Transverse colon (tissue), 4 donors: Measurements from ENCODE around the gene PTPRE. TPM values are rescaled to one million over a fixed set of nuclear protein-coding genes. Genes with fewer than 3 reads are reported as not detected.

Experiments used
- DNase-seq: peaks from one replicate; pipeline ENCODE4 v3.0.0-alpha.2; 2019
- H3K27ac ChIP-seq, 4 donors: fragments of 200-600 bp; sonication (generic); 2 replicates each; pipeline ENCODE4 v1.5.1; 2016 to 2018; ENCODE audit warnings: inconsistent platforms in 4 of 4
- H3K27me3 ChIP-seq: fragments of 200-600 bp; sonication (generic); 2 replicates; pipeline ENCODE4 v1.5.1; 2017; ENCODE audit warnings: inconsistent platforms
- H3K36me3 ChIP-seq, 4 donors: fragments of 200-600 bp; sonication (generic); 2 replicates each; pipeline ENCODE4 v1.5.1; 2017 to 2019; ENCODE audit warnings: inconsistent platforms in 4 of 4
- H3K4me1 ChIP-seq, 4 donors: fragments of 200-600 bp; sonication (generic); 2 replicates each; pipeline ENCODE4 v1.5.1; 2017 to 2020; ENCODE audit warnings: inconsistent platforms in 4 of 4
- H3K4me3 ChIP-seq, 4 donors: fragments of 200-600 bp; sonication (generic); 1 replicate in 1 of 4; 2 replicates in 3 of 4; pipeline versions ENCODE4 v1.5.1 to v1.6.1; 2017 to 2019; ENCODE audit warnings: inconsistent platforms in 4 of 4
- H3K9me3 ChIP-seq, 2 donors: fragments of 200-600 bp; sonication (generic); 2 replicates each; pipeline ENCODE4 v1.5.1; 2017 to 2019; ENCODE audit warnings: inconsistent platforms in 2 of 2
- EP300 ChIP-seq: sonication (generic); formaldehyde crosslinking; IDR thresholded peaks from one replicate; pipeline ENCODE4 v1.6.1; 2017; ENCODE audit warnings: antibody characterized with exemption, low read depth
- POLR2A ChIP-seq: fragments of 450-650 bp; IDR thresholded peaks from one replicate; pipeline ENCODE4 v1.6.1; 2016; ENCODE audit warnings: antibody characterized with exemption, mild to moderate bottlenecking, moderate library complexity
- POLR2AphosphoS5 ChIP-seq, 3 donors: sonication (generic); formaldehyde crosslinking; IDR thresholded peaks; one replicate each; pipeline ENCODE4 v1.6.1; 2016; ENCODE audit warnings: antibody characterized with exemption in 3 of 3
- WGBS, 2 donors: methylation state at CpG; one replicate each; pipeline ENCODE4 v1.1.5; 2018; ENCODE audit warnings: low coverage in 1 of 2; 5-methylcytosine and 5-hydroxymethylcytosine counted together
- in situ Hi-C, 4 donors: fragments of 200-750 bp; cut with MboI; loops; one replicate each; pipeline versions ENCODE4 v1.15.0 to v1.15.1; 2017; ENCODE audit warnings: low sequenced_read_pairs in 3 of 4, low pct_ligation_motif_present in 1 of 4, low pct_unique_long_range_greater_than_20kb in 1 of 4
- intact Hi-C: fragments of 100-400 bp; cut with DNase I; formaldehyde crosslinking; loops from one replicate; pipeline ENCODE4 v1.15.1; 2023; ENCODE audit warnings: low total_unique reads
- total RNA-seq, 4 donors: library from RNA; depleted of rRNA; stranded (reverse); fragments of >200 nt; gene quantifications; one replicate each; pipeline ENCODE4 v1.1.0, GENCODE V29; 2016
- TF ChIP-seq, protein P1 (sequence below), 5 experiments: fragments of 200-600 bp in 3 of 5; fragments of 450-650 bp in 2 of 5; sonication (generic) in 3 of 5; IDR thresholded peaks; 1 replicate in 2 of 5; 2 replicates in 3 of 5; pipeline ENCODE4 v1.5.1; 2016 to 2017; ENCODE audit warnings: antibody characterized with exemption in 5 of 5, inconsistent platforms in 3 of 5, mild to moderate bottlenecking in 2 of 5, moderate library complexity in 1 of 5

The PTPRE gene
- total RNA-seq, 4 donors from 2014 or later = 25.7 to 43.6 (median 26.7) TPM

DNA sequence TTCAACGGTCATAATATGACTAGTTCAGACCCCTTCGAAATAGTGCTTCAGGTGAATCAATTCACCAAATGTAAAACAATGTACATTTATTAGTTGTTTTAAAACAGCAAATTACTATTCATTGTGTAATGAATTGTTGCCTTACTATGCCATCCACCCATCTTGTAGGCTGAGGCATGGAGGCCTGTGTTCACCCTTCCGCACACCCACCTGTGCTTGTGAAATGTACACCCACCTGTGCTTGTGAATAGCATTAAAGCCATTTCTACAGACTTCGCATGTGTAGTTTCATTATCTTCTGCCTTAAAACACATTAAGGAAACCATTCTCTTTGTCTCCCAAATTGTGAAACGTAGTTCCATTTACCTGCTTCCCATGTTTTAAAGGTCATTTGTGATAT, 31.0 kb upstream of the PTPRE start:
- Histone ChIP-seq H3K27me3 (no peaks in the 10 kb centered on the region), H3K4me1 (peaks cover 9 to 34% (median 20%) of the 10 kb centered on the region in 4 donors), H3K36me3 (no peaks in the 10 kb centered on the region), H3K9me3 (no peaks in the 10 kb centered on the region), H3K27ac (no peak overlapping the region), H3K4me3 (no peak overlapping the region)
- intact Hi-C loops = no loop called here
- WGBS, 2 donors = 82 to 87% methylated on average over 5 of the region's 5 CpGs
- no peak for TF ChIP-seq EP300
- TF ChIP-seq, protein P1, sequence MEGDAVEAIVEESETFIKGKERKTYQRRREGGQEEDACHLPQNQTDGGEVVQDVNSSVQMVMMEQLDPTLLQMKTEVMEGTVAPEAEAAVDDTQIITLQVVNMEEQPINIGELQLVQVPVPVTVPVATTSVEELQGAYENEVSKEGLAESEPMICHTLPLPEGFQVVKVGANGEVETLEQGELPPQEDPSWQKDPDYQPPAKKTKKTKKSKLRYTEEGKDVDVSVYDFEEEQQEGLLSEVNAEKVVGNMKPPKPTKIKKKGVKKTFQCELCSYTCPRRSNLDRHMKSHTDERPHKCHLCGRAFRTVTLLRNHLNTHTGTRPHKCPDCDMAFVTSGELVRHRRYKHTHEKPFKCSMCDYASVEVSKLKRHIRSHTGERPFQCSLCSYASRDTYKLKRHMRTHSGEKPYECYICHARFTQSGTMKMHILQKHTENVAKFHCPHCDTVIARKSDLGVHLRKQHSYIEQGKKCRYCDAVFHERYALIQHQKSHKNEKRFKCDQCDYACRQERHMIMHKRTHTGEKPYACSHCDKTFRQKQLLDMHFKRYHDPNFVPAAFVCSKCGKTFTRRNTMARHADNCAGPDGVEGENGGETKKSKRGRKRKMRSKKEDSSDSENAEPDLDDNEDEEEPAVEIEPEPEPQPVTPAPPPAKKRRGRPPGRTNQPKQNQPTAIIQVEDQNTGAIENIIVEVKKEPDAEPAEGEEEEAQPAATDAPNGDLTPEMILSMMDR (IDR thresholded peaks at IDR 0.05) = no peak
- no peak for TF ChIP-seq POLR2AphosphoS5 (IDR thresholded peaks at IDR 0.05)
- no peak for TF ChIP-seq POLR2A
- no peak for DNase-seq
- in situ Hi-C loops = no loop called here

DNA sequence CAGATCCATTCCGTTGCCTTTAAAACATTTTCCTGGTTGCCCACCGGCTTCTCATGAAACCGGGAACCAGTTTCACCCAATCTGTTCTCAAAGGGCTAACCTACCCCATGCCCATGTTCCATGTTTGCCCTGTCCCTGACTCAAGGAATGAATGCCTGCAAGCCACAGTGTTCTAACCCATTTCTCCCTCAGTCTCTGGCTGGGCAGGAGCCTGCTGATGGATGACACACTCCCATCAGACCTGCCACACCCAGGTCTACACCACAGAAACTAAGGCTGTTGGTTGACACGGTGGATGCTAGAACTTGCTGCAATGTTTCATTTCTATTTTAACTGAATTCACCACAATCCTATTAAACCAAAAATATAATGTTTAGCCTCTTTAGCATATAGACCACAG, 29.8 kb upstream of the PTPRE start:
- no peaks in the 10 kb centered on the region for H3K9me3 ChIP-seq
- in situ Hi-C loops = no loop called here
- no peak overlapping the region for H3K4me3 ChIP-seq
- H3K27ac ChIP-seq = no peak overlapping the region
- no peaks in the 10 kb centered on the region for H3K27me3 ChIP-seq
- 83 to 100% methylated on average over 3 to 4 of the region's 4 CpGs for WGBS, 2 donors
- DNase-seq = no peak
- H3K36me3 ChIP-seq = no peaks in the 10 kb centered on the region
- TF ChIP-seq POLR2A (no peak), POLR2AphosphoS5 (IDR thresholded peaks at IDR 0.05) (no peak), EP300 (no peak)
- TF ChIP-seq, protein P1 (IDR thresholded peaks at IDR 0.05) = no peak
- H3K4me1 ChIP-seq = peaks cover 20 to 44% (median 29%) of the 10 kb centered on the region in 4 donors
- intact Hi-C loops = no loop called here

DNA sequence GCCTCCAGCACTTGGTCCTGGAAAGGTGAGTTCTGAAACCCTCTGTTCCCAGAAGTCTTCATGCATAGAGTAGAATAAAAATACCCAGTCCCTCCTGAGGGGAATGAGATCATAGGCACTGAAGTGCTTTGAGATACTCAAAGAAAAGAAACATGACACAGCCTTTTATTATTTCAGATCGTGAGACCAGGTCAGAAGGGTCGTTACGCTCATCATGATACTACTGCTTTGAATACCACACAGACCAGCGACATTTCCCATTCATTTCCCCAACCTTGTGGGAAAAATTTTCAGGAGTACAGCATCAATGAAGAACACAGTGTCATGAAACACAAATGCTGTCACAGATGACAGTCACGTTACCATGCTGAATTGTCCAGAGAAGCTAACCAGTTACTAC, 29.2 kb upstream of the PTPRE start:
- no peak overlapping the region for H3K27ac ChIP-seq
- TF ChIP-seq POLR2AphosphoS5 (IDR thresholded peaks at IDR 0.05) (no peak), EP300 (no peak), POLR2A (no peak)
- TF ChIP-seq, protein P1 (IDR thresholded peaks at IDR 0.05) = no peak
- H3K36me3 ChIP-seq = no peaks in the 10 kb centered on the region
- WGBS, 2 donors = 64 to 75% methylated on average over 4 to 5 of the region's 5 CpGs
- H3K4me3 ChIP-seq = no peak overlapping the region
- in situ Hi-C loops (no loop called here), intact Hi-C loops (no loop called here)
- H3K27me3 ChIP-seq = no peaks in the 10 kb centered on the region
- peaks cover 21 to 44% (median 31%) of the 10 kb centered on the region in 4 donors for H3K4me1 ChIP-seq
- H3K9me3 ChIP-seq = no peaks in the 10 kb centered on the region
- no peak for DNase-seq

DNA sequence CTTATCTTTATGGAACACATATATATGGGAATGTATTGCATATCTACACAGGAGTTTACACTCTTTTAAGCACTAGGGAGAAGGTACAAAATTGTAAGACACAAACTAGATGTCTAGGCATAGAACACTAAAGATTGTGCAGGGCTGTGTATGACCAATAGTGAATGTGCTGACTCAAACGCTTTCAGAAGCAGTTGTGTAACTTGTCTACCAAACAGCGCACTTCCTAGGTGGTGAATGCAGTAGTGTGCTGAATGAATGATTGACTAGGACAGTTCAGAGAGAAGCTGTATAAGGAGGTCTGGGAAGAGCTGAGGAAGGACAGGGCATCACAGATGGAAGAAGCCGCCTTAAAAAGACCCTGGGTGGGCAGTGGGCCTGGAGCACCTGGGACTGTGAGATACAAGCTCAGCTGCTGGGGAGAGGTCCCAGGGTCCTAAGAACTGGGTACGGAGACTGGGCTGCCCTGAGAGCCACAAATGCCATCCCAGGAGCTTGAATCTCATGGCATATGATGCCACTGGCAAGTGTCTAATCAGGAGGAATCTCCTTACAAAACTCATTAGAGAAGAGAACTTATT, 28.3 kb upstream of the PTPRE start:
- no peak overlapping the region for H3K4me3 ChIP-seq
- in situ Hi-C loops (no loop called here), intact Hi-C loops (no loop called here)
- 83 to 87% methylated on average over 3 to 4 of the region's 4 CpGs for WGBS, 2 donors
- H3K27me3 ChIP-seq = no peaks in the 10 kb centered on the region
- TF ChIP-seq POLR2AphosphoS5 (IDR thresholded peaks at IDR 0.05) = no peak
- H3K36me3 ChIP-seq = no peaks in the 10 kb centered on the region
- no peak for DNase-seq
- no peaks in the 10 kb centered on the region for H3K9me3 ChIP-seq
- H3K4me1 ChIP-seq = peaks cover 13 to 44% (median 32%) of the 10 kb centered on the region in 4 donors
- no peak overlapping the region for H3K27ac ChIP-seq

- Histone ChIP-seq H3K9me3 (no peaks in the 10 kb centered on the region), H3K36me3 (no peaks in the 10 kb centered on the region), H3K27me3 (no peaks in the 10 kb centered on the region), H3K27ac (peak overlapping the region; percentile 67 to 86 (median 72)), H3K4me1 (peaks cover 11 to 60% (median 35%) of the 10 kb centered on the region in 4 donors), H3K4me3 (no peak overlapping the region)
- TF ChIP-seq, protein P1 (IDR thresholded peaks at IDR 0.05) = no peak
- TF ChIP-seq EP300 (no peak), POLR2AphosphoS5 (IDR thresholded peaks at IDR 0.05) (no peak), POLR2A (no peak)
- DNase-seq = no peak
- 59% methylated on average over 1 of the region's 2 CpGs; no CpG with 5 or more reads in 1 of the 2 donors for WGBS, 2 donors
- in situ Hi-C loops = no loop called here
- intact Hi-C loops = no loop called here
Observed at GRCh38 chr10:127880557-127880956, 26.3 kb upstream of the PTPRE start.
